Neural progenitor cell (in vitro differentiated cells): Measurements from ENCODE around the gene CCSER1. TPM values are rescaled to one million over a fixed set of nuclear protein-coding genes. Genes with fewer than 3 reads are reported as not detected.

Source experiments
- DNase-seq: peaks from one replicate; pipeline ENCODE4 v3.0.0-alpha.2; 2016; ENCODE audit warnings: low spot score
- H2AFZ ChIP-seq: fragments of 200-600 bp; sonication (generic); replicated peaks from 2 replicates; pipeline ENCODE4 v1.6.1; 2016; ENCODE audit warnings: antibody characterized with exemption
- H3F3A ChIP-seq: fragments of 200-600 bp; sonication (generic); 2 replicates; pipeline ENCODE4 v1.6.1; 2016; ENCODE audit warnings: antibody characterized with exemption, low read depth
- H3K27ac ChIP-seq: fragments of 200-600 bp; sonication (generic); 2 replicates; pipeline ENCODE4 v1.5.1; 2016; ENCODE audit warnings: mild to moderate bottlenecking
- H3K27me3 ChIP-seq: fragments of 200-600 bp; sonication (generic); 2 replicates; pipeline ENCODE4 v1.6.1; 2016; ENCODE audit warnings: mild to moderate bottlenecking, moderate library complexity
- H3K36me3 ChIP-seq: fragments of 200-600 bp; sonication (generic); 2 replicates; pipeline ENCODE4 v1.5.1; 2016
- H3K4me1 ChIP-seq: fragments of 200-600 bp; sonication (generic); 2 replicates; pipeline ENCODE4 v1.6.1; 2016; ENCODE audit warnings: mixed run types
- H3K4me2 ChIP-seq: fragments of 200-600 bp; sonication (generic); 2 replicates; pipeline ENCODE4 v1.6.1; 2016
- H3K4me3 ChIP-seq: fragments of 200-600 bp; sonication (generic); 2 replicates; pipeline ENCODE4 v1.5.1; 2016
- H3K79me2 ChIP-seq: fragments of 200-600 bp; sonication (generic); 2 replicates; pipeline ENCODE4 v1.6.1; 2016; ENCODE audit warnings: low read depth
- H3K9ac ChIP-seq: fragments of 200-600 bp; sonication (generic); 2 replicates; pipeline ENCODE4 v1.6.1; 2016
- H3K9me3 ChIP-seq: fragments of 200-600 bp; sonication (generic); 2 replicates; pipeline ENCODE4 v1.5.1; 2016; ENCODE audit warnings: low read depth
- H4K20me1 ChIP-seq: fragments of 200-600 bp; sonication (generic); 2 replicates; pipeline ENCODE4 v1.6.1; 2016; ENCODE audit warnings: low read depth
- H3K27ac Mint-ChIP-seq: 3 replicates; pipeline ENCODE4 v1.8.0; 2021; ENCODE audit warnings: mixed read lengths
- H3K27me3 Mint-ChIP-seq: 2 replicates; pipeline ENCODE4 v1.8.0; 2022; ENCODE audit warnings: low read depth, mild to moderate bottlenecking, inconsistent platforms, moderate library complexity, mixed read lengths; ENCODE audit not compliant: insufficient read depth
- H3K36me3 Mint-ChIP-seq: 3 replicates; pipeline ENCODE4 v1.8.0; 2021; ENCODE audit warnings: mixed read lengths
- H3K4me1 Mint-ChIP-seq: 3 replicates; pipeline ENCODE4 v1.8.0; 2021; ENCODE audit warnings: mixed read lengths
- H3K4me3 Mint-ChIP-seq: 3 replicates; pipeline ENCODE4 v1.8.0; 2021; ENCODE audit warnings: mild to moderate bottlenecking, moderate library complexity, mixed read lengths
- H3K9me3 Mint-ChIP-seq: 3 replicates; pipeline ENCODE4 v1.8.0; 2020; ENCODE audit warnings: mixed read lengths
- CTCF ChIP-seq: fragments of 200-600 bp; sonication (generic); IDR thresholded peaks from 2 replicates; pipeline ENCODE4 v1.5.1; 2017; ENCODE audit warnings: antibody characterized with exemption, mild to moderate bottlenecking
- EZH2 ChIP-seq: fragments of 200-600 bp; sonication (generic); IDR thresholded peaks from 2 replicates; pipeline ENCODE4 v1.6.1; 2017; ENCODE audit warnings: antibody characterized with exemption, mild to moderate bottlenecking, moderate library complexity
- EZH2phosphoT487 ChIP-seq: fragments of 200-600 bp; sonication (generic); IDR thresholded peaks from 2 replicates; pipeline ENCODE4 v1.6.1; 2017; ENCODE audit warnings: antibody characterized with exemption
- total RNA-seq: library from RNA; depleted of rRNA; stranded (reverse); fragments of >200 nt; gene quantifications from 2 replicates; pipeline ENCODE4 v1.2.3, GENCODE V29; 2015; ENCODE audit warnings: low replicate concordance

CCSER1 gene
- total RNA-seq, 1 donor from 2014 or later = 0.77 TPM

- Mint-ChIP-seq H3K27ac (no peak overlapping the region), H3K4me1 (no peaks in the 10 kb centered on the region)
These were observed 63.3 kb downstream of the CCSER1 start for GRCh38 chr4:90190525-90190924.

GRCh38 chr4:90198086-90198847, 71.1 kb downstream of the CCSER1 start:
- Histone ChIP-seq H3K4me2 (no peak overlapping the region), H3K27ac (no peak overlapping the region), H3K36me3 (no peaks in the 10 kb centered on the region), H3K79me2 (no peaks in the 10 kb centered on the region), H3K4me3 (no peak overlapping the region), H3K4me1 (no peaks in the 10 kb centered on the region), H3K9me3 (no peaks in the 10 kb centered on the region), H2AFZ (no peak overlapping the region), H3K27me3 (no peaks in the 10 kb centered on the region), H3K9ac (no peak overlapping the region), H4K20me1 (no peaks in the 10 kb centered on the region), H3F3A (no peaks in the 10 kb centered on the region)
- no peaks in the 10 kb centered on the region for H3K9me3 Mint-ChIP-seq
- H3K27ac Mint-ChIP-seq = no peak overlapping the region
- no peak for DNase-seq
- no peak for TF ChIP-seq EZH2
- no peak for TF ChIP-seq EZH2phosphoT487
- TF ChIP-seq CTCF = no peak
- H3K4me3 Mint-ChIP-seq = no peak overlapping the region
- no peaks in the 10 kb centered on the region for H3K27me3 Mint-ChIP-seq
- H3K36me3 Mint-ChIP-seq = no peaks in the 10 kb centered on the region
- peaks cover 4% of the 10 kb centered on the region for H3K4me1 Mint-ChIP-seq

More at GRCh38 chr4:90190525-90190924, 63.3 kb downstream of the CCSER1 start:
- H3K36me3 Mint-ChIP-seq = no peaks in the 10 kb centered on the region
- Histone ChIP-seq H3F3A (no peaks in the 10 kb centered on the region), H3K9ac (no peak overlapping the region), H2AFZ (no peak overlapping the region), H4K20me1 (no peaks in the 10 kb centered on the region), H3K4me2 (no peak overlapping the region), H3K27me3 (no peaks in the 10 kb centered on the region), H3K79me2 (no peaks in the 10 kb centered on the region), H3K4me3 (no peak overlapping the region), H3K27ac (no peak overlapping the region), H3K36me3 (no peaks in the 10 kb centered on the region), H3K9me3 (no peaks in the 10 kb centered on the region), H3K4me1 (no peaks in the 10 kb centered on the region)
- H3K27me3 Mint-ChIP-seq = no peaks in the 10 kb centered on the region
- TF ChIP-seq CTCF = no peak
- no peak for TF ChIP-seq EZH2phosphoT487
- no peak for TF ChIP-seq EZH2
- no peak overlapping the region for H3K4me3 Mint-ChIP-seq
- no peaks in the 10 kb centered on the region for H3K9me3 Mint-ChIP-seq
- no peak for DNase-seq

- TF ChIP-seq EZH2phosphoT487 = no peak
- no peak for TF ChIP-seq CTCF
- no peak for TF ChIP-seq EZH2
- H3K27ac Mint-ChIP-seq = no peak overlapping the region
These were observed 80.8 kb downstream of the CCSER1 start for GRCh38 chr4:90207887-90208454.

More at GRCh38 chr4:90207887-90208454, 80.8 kb downstream of the CCSER1 start:
- no peak for DNase-seq
- H3K9ac ChIP-seq = no peak overlapping the region
- Mint-ChIP-seq H3K27me3 (peaks cover 2% of the 10 kb centered on the region), H3K36me3 (no peaks in the 10 kb centered on the region), H3K4me3 (no peak overlapping the region), H3K4me1 (peaks cover 3% of the 10 kb centered on the region), H3K9me3 (peaks cover 16% of the 10 kb centered on the region)
- H3K27me3 ChIP-seq = no peaks in the 10 kb centered on the region
- H3K9me3 ChIP-seq = no peaks in the 10 kb centered on the region
- no peak overlapping the region for H2AFZ ChIP-seq
- no peaks in the 10 kb centered on the region for H3K4me1 ChIP-seq
- H4K20me1 ChIP-seq = no peaks in the 10 kb centered on the region
- H3K36me3 ChIP-seq = no peaks in the 10 kb centered on the region
- H3K4me2 ChIP-seq = no peak overlapping the region
- H3F3A ChIP-seq = no peaks in the 10 kb centered on the region
- no peak overlapping the region for H3K4me3 ChIP-seq
- H3K27ac ChIP-seq = no peak overlapping the region
- H3K79me2 ChIP-seq = no peaks in the 10 kb centered on the region
